ENCODE results near the gene CHRNA5.

Gene CHRNA5

GRCh38 chr15:78636378-78636859 is 71.1 kb downstream of the CHRNA5 start:
- no peak for DNase-seq (ENCODE audit: low read depth in 1 of 2, low spot score in 1 of 2)

GRCh38 chr15:78637776-78638435 is 72.6 kb downstream of the CHRNA5 start:
- DNase-seq (ENCODE audit: low read depth in 1 of 2, low spot score in 1 of 2): no peak

GRCh38 chr15:78638658-78639314 is 73.5 kb downstream of the CHRNA5 start:
- peak in 1 of 2 donors; percentile 19 for DNase-seq (ENCODE audit: low read depth in 1 of 2, low spot score in 1 of 2)

GRCh38 chr15:78640527-78641101 is 75.3 kb downstream of the CHRNA5 start:
- DNase-seq (ENCODE audit: low read depth in 1 of 2, low spot score in 1 of 2): no peak

GRCh38 chr15:78641102-78641748 is 75.9 kb downstream of the CHRNA5 start, which contains the start of gene CHRNB4:
Gene CHRNB4, minus strand, starts transcription at chr15:78641210. Its CDS starts 77 bp downstream, at chr15:78641133.
- no peak for DNase-seq (ENCODE audit: low read depth in 1 of 2, low spot score in 1 of 2)

GRCh38 chr15:78641749-78642275 is 76.5 kb downstream of the CHRNA5 start:
- DNase-seq (ENCODE audit: low read depth in 1 of 2, low spot score in 1 of 2): no peak

- DNase-seq (ENCODE audit: low read depth in 1 of 2, low spot score in 1 of 2): no peak
These were observed 77.0 kb downstream of the CHRNA5 start for GRCh38 chr15:78642331-78642730.
